Measurements from ENCODE around the gene IL4R.

The IL4R gene

DNA sequence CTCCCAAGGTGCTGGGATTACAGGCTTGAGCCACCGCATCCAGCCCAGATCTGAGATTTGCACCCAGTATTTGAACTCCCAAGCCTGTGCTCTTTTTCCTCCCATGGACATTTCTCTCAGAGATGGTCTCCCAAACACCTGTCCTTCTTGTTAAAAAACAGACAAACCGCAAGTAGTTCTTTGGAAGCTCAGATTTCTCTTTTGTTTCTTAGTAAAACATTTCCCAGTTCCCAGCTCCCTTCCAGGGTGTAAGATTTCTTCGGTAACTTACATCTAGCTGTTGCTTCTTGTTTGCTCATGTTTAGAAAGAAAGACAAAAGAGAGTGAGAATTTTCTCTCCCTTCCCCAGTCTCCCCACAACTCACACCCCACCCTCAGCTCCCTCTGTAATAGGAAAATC, 36.2 kb downstream of the IL4R start:
- no peak overlapping the region for H3K4me3 ChIP-seq
- DNase-seq (ENCODE audit: low spot score) = no peak
- no peak for TF ChIP-seq CTCF (IDR thresholded peaks at IDR 0.05)
- H3K27ac ChIP-seq = no peak overlapping the region

DNA sequence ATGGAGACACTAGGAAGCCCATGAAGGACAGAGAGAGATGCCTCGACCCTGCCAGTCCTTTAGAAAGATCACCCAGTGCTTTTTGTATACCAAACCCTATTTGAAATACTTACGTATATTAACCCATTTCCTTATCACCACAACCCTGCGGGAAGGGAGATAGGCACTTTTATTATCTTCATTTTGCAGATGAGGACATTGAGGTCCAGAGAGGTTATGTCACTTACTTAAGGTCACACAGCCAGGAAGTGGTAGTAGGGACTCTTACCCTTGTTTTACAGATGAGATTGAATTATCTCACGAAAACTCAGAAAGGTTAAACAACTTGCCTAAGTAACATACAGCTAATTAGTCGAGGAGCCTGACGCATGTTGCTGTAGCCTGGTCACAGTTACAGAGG, 38.2 kb downstream of the IL4R start:
- no peak overlapping the region for H3K27ac ChIP-seq
- H3K4me3 ChIP-seq = no peak overlapping the region
- TF ChIP-seq CTCF (IDR thresholded peaks at IDR 0.05) = no peak
- DNase-seq (ENCODE audit: low spot score) = no peak

- Histone ChIP-seq H3K27ac (no peak overlapping the region), H3K4me3 (no peak overlapping the region)
- DNase-seq (ENCODE audit: low spot score) = no peak
- TF ChIP-seq CTCF (IDR thresholded peaks at IDR 0.05) = no peak
These were observed 40.1 kb downstream of the IL4R start for GRCh38 chr16:27353853-27354252.

DNA sequence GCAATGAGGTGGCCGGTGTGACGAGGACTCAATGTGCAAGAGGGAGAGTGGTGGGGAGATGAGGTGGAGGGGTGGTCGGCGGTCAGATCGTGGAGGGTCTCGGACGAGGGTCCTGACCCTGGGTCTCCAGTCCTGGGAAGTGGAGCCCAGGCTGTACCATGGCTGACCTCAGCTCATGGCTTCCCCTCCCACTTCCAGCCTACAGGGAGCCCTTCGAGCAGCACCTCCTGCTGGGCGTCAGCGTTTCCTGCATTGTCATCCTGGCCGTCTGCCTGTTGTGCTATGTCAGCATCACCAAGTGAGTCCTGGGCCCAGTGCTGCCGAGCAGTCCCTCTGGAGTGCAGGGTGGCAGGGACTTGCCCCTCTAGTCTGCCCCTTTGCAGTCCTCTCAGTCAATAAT, 41.8 kb downstream of the IL4R start:
- Histone ChIP-seq H3K4me3 (no peak overlapping the region), H3K27ac (no peak overlapping the region)
- DNase-seq (ENCODE audit: low spot score) = no peak
- TF ChIP-seq CTCF (IDR thresholded peaks at IDR 0.05) = no peak

- TF ChIP-seq CTCF (IDR thresholded peaks at IDR 0.05) = no peak
- H3K4me3 ChIP-seq = no peak overlapping the region
- H3K27ac ChIP-seq = no peak overlapping the region
- DNase-seq (ENCODE audit: low spot score) = no peak
These were observed 43.0 kb downstream of the IL4R start for GRCh38 chr16:27356794-27357193.

DNA sequence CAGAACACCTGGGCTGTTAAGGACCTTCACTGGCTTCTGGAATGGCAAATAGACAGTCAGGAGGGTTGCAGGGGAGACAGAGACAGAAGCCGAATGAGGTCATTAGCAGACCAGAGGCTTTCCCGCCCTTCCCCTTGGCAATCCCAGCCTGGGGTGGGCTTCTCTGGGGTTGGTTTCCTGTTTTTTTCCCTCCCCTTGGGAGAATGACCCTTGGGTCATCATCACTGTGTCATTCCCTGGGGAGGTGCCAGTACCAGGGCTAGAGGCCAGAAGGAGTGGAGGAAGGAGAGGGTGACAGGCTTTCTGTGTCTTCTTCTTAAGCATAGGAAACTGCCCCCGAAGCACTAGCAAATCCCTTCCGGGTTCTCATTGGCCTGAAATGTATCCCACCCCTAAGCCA, 45.3 kb downstream of the IL4R start:
- no peak overlapping the region for H3K27ac ChIP-seq
- TF ChIP-seq CTCF (IDR thresholded peaks at IDR 0.05) = no peak
- H3K4me3 ChIP-seq = no peak overlapping the region
- DNase-seq (ENCODE audit: low spot score) = no peak

GRCh38 chr16:27359615-27360014, 45.8 kb downstream of the IL4R start:
- no peak for TF ChIP-seq CTCF (IDR thresholded peaks at IDR 0.05)
- no peak for DNase-seq (ENCODE audit: low spot score)
- Histone ChIP-seq H3K4me3 (no peak overlapping the region), H3K27ac (no peak overlapping the region)

Measured in coronary artery (tissue), 2 donors.